Panc1 (cell line): ENCODE results near the gene GUCY2D.
A peak's percentile ranks its signal among the peaks of the same experiment; 100 is the strongest.

ENCODE experiments used
- POLR2AphosphoS5 ChIP-seq: IDR thresholded peaks from 2 replicates; pipeline ENCODE4 v1.6.1; 2012; ENCODE audit warnings: mild to moderate bottlenecking, low read depth, low read length, moderate library complexity
- TF ChIP-seq, protein P1 (sequence below): fragments of 450-650 bp; IDR thresholded peaks from 2 replicates; pipeline ENCODE4 v1.5.1; 2017; ENCODE audit warnings: mild to moderate bottlenecking

DNA sequence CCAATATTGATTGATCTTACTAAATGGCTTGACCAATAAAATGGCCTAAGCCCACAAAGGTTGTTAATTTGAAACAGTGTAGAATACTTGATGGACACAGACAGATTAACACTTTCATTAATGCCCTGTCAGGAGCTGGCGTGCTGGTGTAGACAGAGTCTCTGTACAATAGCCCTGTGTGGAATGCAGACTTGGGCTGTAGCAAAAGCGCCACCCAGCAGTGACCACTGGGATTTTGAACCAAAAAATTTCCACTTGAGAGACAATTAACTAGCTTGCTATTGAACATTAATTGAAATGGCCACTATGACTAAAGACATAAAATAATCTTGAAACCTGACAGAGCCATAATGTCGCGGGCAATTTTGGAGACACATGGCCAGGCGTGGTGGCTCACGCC, 19.7 kb upstream of the GUCY2D start:
- TF ChIP-seq, protein P1, sequence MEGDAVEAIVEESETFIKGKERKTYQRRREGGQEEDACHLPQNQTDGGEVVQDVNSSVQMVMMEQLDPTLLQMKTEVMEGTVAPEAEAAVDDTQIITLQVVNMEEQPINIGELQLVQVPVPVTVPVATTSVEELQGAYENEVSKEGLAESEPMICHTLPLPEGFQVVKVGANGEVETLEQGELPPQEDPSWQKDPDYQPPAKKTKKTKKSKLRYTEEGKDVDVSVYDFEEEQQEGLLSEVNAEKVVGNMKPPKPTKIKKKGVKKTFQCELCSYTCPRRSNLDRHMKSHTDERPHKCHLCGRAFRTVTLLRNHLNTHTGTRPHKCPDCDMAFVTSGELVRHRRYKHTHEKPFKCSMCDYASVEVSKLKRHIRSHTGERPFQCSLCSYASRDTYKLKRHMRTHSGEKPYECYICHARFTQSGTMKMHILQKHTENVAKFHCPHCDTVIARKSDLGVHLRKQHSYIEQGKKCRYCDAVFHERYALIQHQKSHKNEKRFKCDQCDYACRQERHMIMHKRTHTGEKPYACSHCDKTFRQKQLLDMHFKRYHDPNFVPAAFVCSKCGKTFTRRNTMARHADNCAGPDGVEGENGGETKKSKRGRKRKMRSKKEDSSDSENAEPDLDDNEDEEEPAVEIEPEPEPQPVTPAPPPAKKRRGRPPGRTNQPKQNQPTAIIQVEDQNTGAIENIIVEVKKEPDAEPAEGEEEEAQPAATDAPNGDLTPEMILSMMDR = peak; percentile 50; the same call in 1 of the 2 replicates
- no peak for TF ChIP-seq POLR2AphosphoS5
